Keratinocyte (primary cell): ENCODE measurements around the gene HEATR1. TPM values are rescaled to one million over a fixed set of nuclear protein-coding genes. Genes with fewer than 3 reads are reported as not detected.
A peak's percentile ranks its signal among the peaks of the same experiment; 100 is the strongest.

ENCODE experiments used
- DNase-seq: peaks from one replicate; pipeline ENCODE4 v3.0.0-alpha.2; 2011; ENCODE audit warnings: low read depth, missing footprints, low spot score
- FAIRE-seq: peaks from 2 replicates; lab custom pipeline; 2011; peaks lifted over from hg19 to GRCh38; lab: Jason Lieb, UNC
- H2AFZ ChIP-seq: 2 replicates; pipeline ENCODE4 v1.6.0; 2012; ENCODE audit warnings: low read length, control low read depth, inconsistent platforms; ENCODE audit not compliant: control insufficient read depth
- H3K27ac ChIP-seq: 2 replicates; pipeline ENCODE4 v1.5.1; 2011; ENCODE audit warnings: low read length; ENCODE audit not compliant: control insufficient read depth, insufficient read depth
- H3K27me3 ChIP-seq: 3 replicates; pipeline ENCODE4 v1.6.0; 2011; ENCODE audit warnings: low read length; ENCODE audit not compliant: control insufficient read depth, insufficient read depth; ENCODE audit errors: extremely low read depth
- H3K36me3 ChIP-seq, 2 experiments: 2 replicates in 1 of 2; 3 replicates in 1 of 2; pipeline ENCODE4 v1.5.1; 2011; ENCODE audit warnings: low read length in 2 of 2, mild to moderate bottlenecking in 1 of 2; ENCODE audit not compliant: control insufficient read depth in 2 of 2, insufficient read depth in 2 of 2; ENCODE audit errors: extremely low read depth in 1 of 2
- H3K4me1 ChIP-seq: 3 replicates; pipeline ENCODE4 v1.5.1; 2011; ENCODE audit warnings: low read length; ENCODE audit not compliant: control insufficient read depth, insufficient read depth; ENCODE audit errors: extremely low read depth
- H3K4me2 ChIP-seq: 3 replicates; pipeline ENCODE4 v1.6.0; 2011; ENCODE audit warnings: low read depth, low read length; ENCODE audit not compliant: control insufficient read depth, insufficient read depth; ENCODE audit errors: extremely low read depth
- H3K4me3 ChIP-seq, 3 experiments: fragments of 200-600 bp in 1 of 3; sonication (generic) in 1 of 3; 2 replicates in 2 of 3; 3 replicates in 1 of 3; pipeline ENCODE4 v1.5.1; 2011 to 2016; ENCODE audit warnings: low read length in 3 of 3, mild to moderate bottlenecking in 3 of 3, control low read depth in 2 of 3, inconsistent platforms in 1 of 3, low read depth in 1 of 3, mixed read lengths in 1 of 3, mixed run types in 1 of 3, moderate library complexity in 1 of 3; ENCODE audit not compliant: control insufficient read depth in 2 of 3, insufficient read depth in 2 of 3; ENCODE audit errors: extremely low read depth in 1 of 3
- H3K79me2 ChIP-seq: 2 replicates; pipeline ENCODE4 v1.6.0; 2012; ENCODE audit warnings: low read length; ENCODE audit not compliant: control insufficient read depth, insufficient read depth
- H3K9ac ChIP-seq: 3 replicates; pipeline ENCODE4 v1.6.0; 2011; ENCODE audit warnings: low read length; ENCODE audit not compliant: control insufficient read depth, insufficient read depth; ENCODE audit errors: extremely low read depth
- H3K9me1 ChIP-seq: 3 replicates; pipeline ENCODE4 v1.6.0; 2011; ENCODE audit warnings: low read length; ENCODE audit not compliant: control insufficient read depth, insufficient read depth; ENCODE audit errors: extremely low read depth
- H3K9me3 ChIP-seq: 2 replicates; pipeline ENCODE4 v1.5.1; 2012; ENCODE audit warnings: low read depth, low read length; ENCODE audit not compliant: control insufficient read depth
- H4K20me1 ChIP-seq: 3 replicates; pipeline ENCODE4 v1.6.0; 2011; ENCODE audit warnings: low read length; ENCODE audit not compliant: control insufficient read depth, insufficient read depth; ENCODE audit errors: extremely low read depth
- EZH2 ChIP-seq: IDR thresholded peaks from one replicate; pipeline ENCODE4 v1.6.1; 2012; ENCODE audit warnings: inconsistent platforms, mild to moderate bottlenecking, low read length, moderate library complexity
- dilution Hi-C: fragments of 300-500 bp; cut with MboI; formaldehyde crosslinking; loops from one replicate; pipeline ENCODE4 v1.7.0; 2020; ENCODE audit warnings: low sequenced_read_pairs; ENCODE audit not compliant: extremely low pct_ligation_motif_present
- polyA plus RNA-seq, 5 experiments: library from polyadenylated mRNA; depleted of rRNA in 3 of 5; stranded (reverse) in 3 of 5; stranded (forward) in 1 of 5; unstranded in 1 of 5; fragments of >200 nt; gene quantifications; 1 replicate in 1 of 5; 2 replicates in 3 of 5; 3 replicates in 1 of 5; pipeline versions ENCODE4 v1.2.1 to v1.2.3, GENCODE V29; 2011 to 2012; ENCODE audit warnings: missing spikeins in 2 of 5, low read depth in 1 of 5, low replicate concordance in 1 of 5
- TF ChIP-seq, protein P1 (sequence below), 3 experiments: IDR thresholded peaks in 1 of 3; conservative IDR thresholded peaks in 1 of 3; optimal IDR thresholded peaks in 1 of 3; 2 replicates in 2 of 3; 3 replicates in 1 of 3; pipeline versions ENCODE3 to v1.5.1; 2011; ENCODE audit warnings: low read length in 3 of 3, mild to moderate bottlenecking in 3 of 3, moderate library complexity in 2 of 3, control low read depth in 1 of 3, inconsistent platforms in 1 of 3; ENCODE audit not compliant: insufficient read depth in 2 of 3; ENCODE audit errors: extremely low read depth in 1 of 3

HEATR1 gene
- polyA plus RNA-seq, 1 donor (not counting 4 experiments of a cell fraction or from before 2014, with no cell fraction given), result 19.5 TPM

DNA sequence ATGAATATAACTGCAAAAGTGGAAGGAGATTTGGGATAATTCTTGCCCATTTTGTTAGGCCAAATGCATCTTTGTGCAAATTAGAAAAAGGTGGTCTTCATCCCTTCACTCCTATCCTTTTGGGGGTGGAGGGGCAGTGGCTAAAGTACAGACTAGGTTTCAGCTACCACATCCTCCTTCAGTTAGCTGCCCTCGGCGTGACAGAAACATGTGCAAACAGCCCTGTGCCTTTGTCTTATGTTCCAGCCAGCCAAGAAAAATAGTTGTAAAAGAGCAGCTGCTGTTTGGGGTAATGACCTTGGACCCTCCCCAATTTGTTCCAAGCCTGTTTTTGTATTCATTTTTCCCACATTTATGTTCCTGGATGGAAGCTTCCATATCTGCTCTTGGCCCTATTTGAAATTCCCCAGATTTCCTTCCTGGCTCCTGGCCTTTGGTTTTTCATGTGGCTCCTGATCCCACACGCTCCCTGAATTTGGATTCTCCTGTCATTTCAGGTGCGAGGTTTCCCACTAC, 88.8 kb downstream of the HEATR1 start:
- no peaks in the 10 kb centered on the region for H3K9me3 ChIP-seq
- DNase-seq, result no peak
- dilution Hi-C loops, result no loop called here
- H3K4me3 ChIP-seq, result no peak overlapping the region
- no peak for TF ChIP-seq EZH2
- TF ChIP-seq, protein P1, sequence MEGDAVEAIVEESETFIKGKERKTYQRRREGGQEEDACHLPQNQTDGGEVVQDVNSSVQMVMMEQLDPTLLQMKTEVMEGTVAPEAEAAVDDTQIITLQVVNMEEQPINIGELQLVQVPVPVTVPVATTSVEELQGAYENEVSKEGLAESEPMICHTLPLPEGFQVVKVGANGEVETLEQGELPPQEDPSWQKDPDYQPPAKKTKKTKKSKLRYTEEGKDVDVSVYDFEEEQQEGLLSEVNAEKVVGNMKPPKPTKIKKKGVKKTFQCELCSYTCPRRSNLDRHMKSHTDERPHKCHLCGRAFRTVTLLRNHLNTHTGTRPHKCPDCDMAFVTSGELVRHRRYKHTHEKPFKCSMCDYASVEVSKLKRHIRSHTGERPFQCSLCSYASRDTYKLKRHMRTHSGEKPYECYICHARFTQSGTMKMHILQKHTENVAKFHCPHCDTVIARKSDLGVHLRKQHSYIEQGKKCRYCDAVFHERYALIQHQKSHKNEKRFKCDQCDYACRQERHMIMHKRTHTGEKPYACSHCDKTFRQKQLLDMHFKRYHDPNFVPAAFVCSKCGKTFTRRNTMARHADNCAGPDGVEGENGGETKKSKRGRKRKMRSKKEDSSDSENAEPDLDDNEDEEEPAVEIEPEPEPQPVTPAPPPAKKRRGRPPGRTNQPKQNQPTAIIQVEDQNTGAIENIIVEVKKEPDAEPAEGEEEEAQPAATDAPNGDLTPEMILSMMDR (optimal IDR thresholded peaks at IDR 0.05 in 1 of 3, IDR thresholded peaks at IDR 0.05 in 1 of 3, conservative IDR thresholded peaks at IDR 0.05 in 1 of 3; ENCODE audit: extremely low read depth in 1 of 3, insufficient read depth in 2 of 3, low read length in 3 of 3), result no peak
- H3K4me2 ChIP-seq, result no peak overlapping the region
- H3K9ac ChIP-seq, result no peak overlapping the region
- H3K79me2 ChIP-seq, result no peaks in the 10 kb centered on the region
- FAIRE-seq, result peak; percentile 32
- no peaks in the 10 kb centered on the region for H4K20me1 ChIP-seq
- peak overlapping the region; percentile 57 for H2AFZ ChIP-seq
- H3K9me1 ChIP-seq, result no peaks in the 10 kb centered on the region
- no peaks in the 10 kb centered on the region for H3K36me3 ChIP-seq
- H3K4me1 ChIP-seq, result peaks cover 14% of the 10 kb centered on the region
- no peak overlapping the region for H3K27ac ChIP-seq
- H3K27me3 ChIP-seq, result no peaks in the 10 kb centered on the region

DNA sequence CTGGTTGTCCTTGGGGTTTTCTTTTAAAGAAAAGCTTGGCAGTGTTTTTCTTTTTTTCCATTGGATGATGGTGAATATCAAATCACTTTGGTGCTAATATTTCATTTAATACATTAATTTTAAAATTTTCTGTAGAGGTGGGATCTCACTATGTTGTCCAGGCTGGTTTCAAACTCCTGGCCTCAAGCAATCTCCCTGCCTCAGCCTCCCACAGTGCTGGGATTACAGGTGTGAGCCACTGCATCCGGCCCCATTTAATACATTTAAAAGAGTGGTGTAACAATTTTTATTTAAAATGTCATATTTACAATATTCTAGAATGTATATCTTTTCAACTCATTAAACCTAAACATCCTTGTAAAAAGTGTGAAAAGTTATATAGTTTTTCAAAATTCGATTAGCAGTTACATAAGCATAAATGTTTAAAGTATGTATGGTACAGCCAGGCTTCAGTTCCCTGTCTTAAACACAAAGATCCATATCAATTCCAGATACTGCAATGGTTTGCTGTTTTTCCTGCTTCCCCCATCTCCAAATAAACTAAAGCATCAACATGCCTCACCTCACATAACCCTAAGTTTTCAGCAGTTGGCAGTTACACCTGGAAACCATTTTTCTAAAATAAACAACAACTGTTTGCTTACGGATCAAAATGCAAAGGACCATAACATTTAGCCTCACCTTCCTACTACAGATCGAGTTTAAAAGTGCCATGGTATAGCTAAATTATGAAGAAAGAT, 89.4 kb downstream of the HEATR1 start:
- Histone ChIP-seq H3K4me2 (no peak overlapping the region), H3K9me1 (no peaks in the 10 kb centered on the region), H3K9me3 (no peaks in the 10 kb centered on the region), H3K27ac (no peak overlapping the region), H3K79me2 (no peaks in the 10 kb centered on the region), H3K4me1 (peaks cover 14% of the 10 kb centered on the region), H4K20me1 (no peaks in the 10 kb centered on the region), H3K36me3 (no peaks in the 10 kb centered on the region), H2AFZ (peak overlapping the region; percentile 35), H3K27me3 (no peaks in the 10 kb centered on the region), H3K9ac (no peak overlapping the region), H3K4me3 (no peak overlapping the region)
- DNase-seq, result no peak
- dilution Hi-C loops, result no loop called here
- TF ChIP-seq, protein P1 (optimal IDR thresholded peaks at IDR 0.05 in 1 of 3, IDR thresholded peaks at IDR 0.05 in 1 of 3, conservative IDR thresholded peaks at IDR 0.05 in 1 of 3; ENCODE audit: extremely low read depth in 1 of 3, insufficient read depth in 2 of 3, low read length in 3 of 3), result no peak
- no peak for TF ChIP-seq EZH2
- no peak for FAIRE-seq
